ENCODE results near the gene DIO3.

Gene DIO3

DNA sequence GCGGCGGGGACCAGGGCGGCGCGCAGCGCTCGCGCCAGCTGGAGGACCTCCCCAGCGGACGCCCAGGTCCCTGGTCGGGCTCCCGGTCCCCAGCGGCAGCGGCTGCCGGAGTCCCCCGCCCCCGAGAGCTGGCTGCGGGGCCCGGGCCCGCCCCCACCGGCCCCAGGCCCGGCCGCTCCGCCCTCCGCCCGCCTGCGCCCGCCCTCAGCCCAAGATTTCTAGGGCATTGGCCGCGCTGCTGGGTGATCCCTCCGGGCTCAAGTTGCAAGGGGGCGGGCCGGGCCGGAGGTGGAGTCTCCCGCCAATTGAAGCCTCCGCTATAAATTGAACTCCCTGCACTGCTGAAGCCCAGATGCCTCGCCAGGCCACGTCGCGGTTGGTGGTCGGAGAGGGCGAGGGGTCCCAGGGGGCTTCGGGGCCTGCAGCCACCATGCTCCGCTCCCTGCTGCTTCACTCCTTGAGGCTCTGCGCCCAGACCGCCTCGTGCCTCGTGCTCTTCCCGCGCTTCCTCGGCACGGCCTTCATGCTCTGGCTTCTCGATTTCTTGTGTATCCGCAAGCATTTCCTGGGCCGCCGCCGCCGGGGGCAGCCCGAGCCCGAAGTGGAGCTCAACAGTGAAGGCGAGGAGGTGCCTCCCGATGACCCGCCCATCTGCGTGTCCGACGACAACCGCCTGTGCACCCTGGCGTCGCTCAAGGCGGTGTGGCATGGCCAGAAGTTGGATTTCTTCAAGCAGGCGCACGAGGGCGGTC is at the start of gene DIO3:
DIO3 (plus strand) TSS at position 351 of the 752 bp plus-strand sequence.
- Histone ChIP-seq H3K27me3 (ENCODE audit: control insufficient read depth, low read length) (peaks cover 4% of the 10 kb centered on the region; the same call in 1 of the 2 replicates), H3F3A (ENCODE audit: control insufficient read depth, insufficient read depth) (no peaks in the 10 kb centered on the region), H3K36me3 (ENCODE audit: control insufficient read depth, low read length) (no peaks in the 10 kb centered on the region), H4K20me1 (ENCODE audit: control insufficient read depth, insufficient read depth, low read depth, low read length) (no peaks in the 10 kb centered on the region), H3K9me2 (replicated peaks; ENCODE audit: control insufficient read depth, low read length) (no peaks in the 10 kb centered on the region), H3K79me2 (ENCODE audit: control insufficient read depth, low read length) (no peaks in the 10 kb centered on the region), H3K4me1 (ENCODE audit: control insufficient read depth, low read length) (no peaks in the 10 kb centered on the region), H3K27ac (ENCODE audit: low read depth, low read length) (no peak within 1 kb of the TSS), H3K4me3 (ENCODE audit: low read length) (no peak within 1 kb of the TSS), H3K9me3 (ENCODE audit: control insufficient read depth, insufficient read depth, low read length) (peaks cover 19% of the 10 kb centered on the region), H3K4me2 (ENCODE audit: low read length) (no peak within 1 kb of the TSS)
- no peak for TF ChIP-seq EZH2phosphoT487 (IDR thresholded peaks at IDR 0.05; ENCODE audit: borderline replicate concordance, low read length)
- TF ChIP-seq, protein P1, sequence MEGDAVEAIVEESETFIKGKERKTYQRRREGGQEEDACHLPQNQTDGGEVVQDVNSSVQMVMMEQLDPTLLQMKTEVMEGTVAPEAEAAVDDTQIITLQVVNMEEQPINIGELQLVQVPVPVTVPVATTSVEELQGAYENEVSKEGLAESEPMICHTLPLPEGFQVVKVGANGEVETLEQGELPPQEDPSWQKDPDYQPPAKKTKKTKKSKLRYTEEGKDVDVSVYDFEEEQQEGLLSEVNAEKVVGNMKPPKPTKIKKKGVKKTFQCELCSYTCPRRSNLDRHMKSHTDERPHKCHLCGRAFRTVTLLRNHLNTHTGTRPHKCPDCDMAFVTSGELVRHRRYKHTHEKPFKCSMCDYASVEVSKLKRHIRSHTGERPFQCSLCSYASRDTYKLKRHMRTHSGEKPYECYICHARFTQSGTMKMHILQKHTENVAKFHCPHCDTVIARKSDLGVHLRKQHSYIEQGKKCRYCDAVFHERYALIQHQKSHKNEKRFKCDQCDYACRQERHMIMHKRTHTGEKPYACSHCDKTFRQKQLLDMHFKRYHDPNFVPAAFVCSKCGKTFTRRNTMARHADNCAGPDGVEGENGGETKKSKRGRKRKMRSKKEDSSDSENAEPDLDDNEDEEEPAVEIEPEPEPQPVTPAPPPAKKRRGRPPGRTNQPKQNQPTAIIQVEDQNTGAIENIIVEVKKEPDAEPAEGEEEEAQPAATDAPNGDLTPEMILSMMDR (IDR thresholded peaks at IDR 0.05; ENCODE audit: low read depth, low read length, poor library complexity, severe bottlenecking) = no peak

DNA sequence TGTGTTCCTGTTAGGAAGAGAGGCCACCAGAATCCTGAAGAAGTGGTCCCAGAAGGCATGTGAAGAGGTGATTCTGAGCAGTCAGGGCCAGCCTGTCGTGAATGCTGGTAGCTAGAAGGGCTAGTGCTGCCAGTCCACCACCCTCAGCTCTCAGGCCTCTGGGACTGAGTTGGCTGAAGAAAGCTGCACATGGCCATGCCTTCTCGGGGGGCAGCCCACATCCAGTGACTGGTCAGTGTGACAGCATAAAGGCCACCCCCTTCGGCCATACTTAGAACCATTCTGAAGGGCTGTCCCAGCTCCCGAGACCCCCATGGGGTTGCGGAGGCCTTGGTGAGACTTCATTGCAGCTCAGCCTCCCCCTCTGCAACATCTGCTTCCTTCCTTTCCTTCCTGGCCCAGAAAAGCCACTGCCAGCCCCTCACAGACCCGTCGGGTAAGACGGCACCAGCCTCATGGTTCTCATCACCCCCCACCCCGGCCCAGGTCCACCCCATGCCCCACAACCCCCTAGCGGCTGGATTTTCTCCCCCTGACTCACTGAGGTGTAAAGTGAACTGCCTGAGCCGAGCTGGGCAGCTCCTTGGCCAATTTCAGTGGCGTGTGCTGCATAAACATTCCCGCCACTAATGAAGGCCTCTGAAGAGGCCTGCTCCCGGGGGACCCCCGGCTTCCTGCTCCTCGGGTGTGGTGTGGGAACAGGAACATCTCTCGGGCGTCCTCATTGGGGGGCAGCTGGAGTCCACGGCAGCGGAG is 49.5 kb upstream of the DIO3 start:
- Histone ChIP-seq H3K4me2 (ENCODE audit: low read length) (no peak overlapping the region), H3K27me3 (ENCODE audit: control insufficient read depth, low read length) (no peaks in the 10 kb centered on the region), H3F3A (ENCODE audit: control insufficient read depth, insufficient read depth) (no peaks in the 10 kb centered on the region), H3K4me3 (ENCODE audit: low read length) (no peak overlapping the region), H3K27ac (ENCODE audit: low read depth, low read length) (no peak overlapping the region), H3K36me3 (ENCODE audit: control insufficient read depth, low read length) (no peaks in the 10 kb centered on the region), H3K79me2 (ENCODE audit: control insufficient read depth, low read length) (no peaks in the 10 kb centered on the region), H3K9me2 (replicated peaks; ENCODE audit: control insufficient read depth, low read length) (no peaks in the 10 kb centered on the region), H3K4me1 (ENCODE audit: control insufficient read depth, low read length) (no peaks in the 10 kb centered on the region), H4K20me1 (ENCODE audit: control insufficient read depth, insufficient read depth, low read depth, low read length) (no peaks in the 10 kb centered on the region), H3K9me3 (ENCODE audit: control insufficient read depth, insufficient read depth, low read length) (no peaks in the 10 kb centered on the region)
- no peak for TF ChIP-seq EZH2phosphoT487 (IDR thresholded peaks at IDR 0.05; ENCODE audit: borderline replicate concordance, low read length)
- TF ChIP-seq, protein P1 (IDR thresholded peaks at IDR 0.05; ENCODE audit: low read depth, low read length, poor library complexity, severe bottlenecking) = no peak

DNA sequence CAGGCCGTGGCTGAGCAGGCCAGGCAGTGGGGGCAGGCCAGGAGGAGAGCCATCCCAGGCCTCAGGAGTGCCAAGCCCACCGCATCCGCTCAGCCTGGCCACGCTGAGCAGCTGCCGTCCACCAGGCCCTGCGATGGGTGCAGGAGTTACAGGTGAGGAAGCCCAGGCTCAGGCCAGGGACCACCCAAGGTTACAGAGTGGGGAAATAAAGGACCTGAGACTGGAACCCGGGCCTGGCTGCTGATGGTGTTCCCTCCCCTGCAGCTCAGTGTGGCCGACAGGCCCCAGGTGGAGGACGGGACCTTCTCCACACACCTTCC is 49.0 kb upstream of the DIO3 start:
- no peaks in the 10 kb centered on the region for H4K20me1 ChIP-seq (ENCODE audit: control insufficient read depth, insufficient read depth, low read depth, low read length)
- H3K27me3 ChIP-seq (ENCODE audit: control insufficient read depth, low read length) = no peaks in the 10 kb centered on the region
- no peaks in the 10 kb centered on the region for H3K4me1 ChIP-seq (ENCODE audit: control insufficient read depth, low read length)
- H3K27ac ChIP-seq (ENCODE audit: low read depth, low read length) = no peak overlapping the region
- H3K79me2 ChIP-seq (ENCODE audit: control insufficient read depth, low read length) = no peaks in the 10 kb centered on the region
- H3K4me2 ChIP-seq (ENCODE audit: low read length) = no peak overlapping the region
- no peaks in the 10 kb centered on the region for H3F3A ChIP-seq (ENCODE audit: control insufficient read depth, insufficient read depth)
- no peaks in the 10 kb centered on the region for H3K9me2 ChIP-seq (replicated peaks; ENCODE audit: control insufficient read depth, low read length)
- H3K4me3 ChIP-seq (ENCODE audit: low read length) = no peak overlapping the region
- TF ChIP-seq, protein P1 (IDR thresholded peaks at IDR 0.05; ENCODE audit: low read depth, low read length, poor library complexity, severe bottlenecking) = no peak
- TF ChIP-seq EZH2phosphoT487 (IDR thresholded peaks at IDR 0.05; ENCODE audit: borderline replicate concordance, low read length) = no peak
- H3K9me3 ChIP-seq (ENCODE audit: control insufficient read depth, insufficient read depth, low read length) = no peaks in the 10 kb centered on the region
- no peaks in the 10 kb centered on the region for H3K36me3 ChIP-seq (ENCODE audit: control insufficient read depth, low read length)
